NB4 (cell line): ENCODE data around the gene ADPRH.

Experiments
- DNase-seq: peaks from one replicate; pipeline ENCODE4 v3.0.0; 2010; ENCODE audit warnings: low read depth
- H3K4me3 ChIP-seq: one replicate; pipeline ENCODE4 v1.5.1; 2011; ENCODE audit warnings: mild to moderate bottlenecking, low read depth, low read length, moderate library complexity
- CTCF ChIP-seq: IDR thresholded peaks from one replicate; pipeline ENCODE4 v1.5.1; 2012; ENCODE audit warnings: low read depth, low read length
- MAX ChIP-seq: IDR thresholded peaks from 2 replicates; pipeline ENCODE4 v1.6.1; 2011; ENCODE audit warnings: low read depth, low read length
- MYC ChIP-seq: IDR thresholded peaks from 2 replicates; pipeline ENCODE4 v1.6.1; 2011; ENCODE audit warnings: low read depth, low read length
- POLR2A ChIP-seq: IDR thresholded peaks from 2 replicates; pipeline ENCODE4 v1.6.1; 2011; ENCODE audit warnings: mild to moderate bottlenecking; ENCODE audit not compliant: insufficient read length; ENCODE audit errors: extremely low read depth

ADPRH gene

GRCh38 chr3:119579366-119580066, at the start of gene ADPRH:
TSS of gene ADPRH (plus strand) at chr3:119579492. CDS start at chr3:119582170, 2,678 bp downstream.
- peak within 1 kb of the TSS; percentile 52 for H3K4me3 ChIP-seq
- peak; percentile 75 for DNase-seq
- no peak for TF ChIP-seq POLR2A
- TF ChIP-seq MYC = no peak
- no peak for TF ChIP-seq MAX
- TF ChIP-seq CTCF = no peak

- no peak for DNase-seq
- TF ChIP-seq POLR2A = no peak
- TF ChIP-seq MAX = no peak
- TF ChIP-seq MYC = no peak
- TF ChIP-seq CTCF = no peak
- no peak overlapping the region for H3K4me3 ChIP-seq
Measured at GRCh38 chr3:119529883-119530282, 49.4 kb upstream of the ADPRH start.

- H3K4me3 ChIP-seq = no peak overlapping the region
- TF ChIP-seq MAX (no peak), POLR2A (no peak), CTCF (no peak), MYC (no peak)
- DNase-seq = no peak
Measured at GRCh38 chr3:119530456-119530855, 48.8 kb upstream of the ADPRH start.

- no peak for TF ChIP-seq MAX
- TF ChIP-seq MYC = no peak
- TF ChIP-seq POLR2A = no peak
- no peak for TF ChIP-seq CTCF
- no peak overlapping the region for H3K4me3 ChIP-seq
- no peak for DNase-seq
Measured at GRCh38 chr3:119531151-119531550, 48.1 kb upstream of the ADPRH start.

- DNase-seq = no peak
- H3K4me3 ChIP-seq = no peak overlapping the region
- TF ChIP-seq MAX = no peak
- no peak for TF ChIP-seq CTCF
- no peak for TF ChIP-seq POLR2A
- no peak for TF ChIP-seq MYC
Measured at GRCh38 chr3:119534296-119534695, 45.0 kb upstream of the ADPRH start.

GRCh38 chr3:119536757-119537156, 42.5 kb upstream of the ADPRH start:
- TF ChIP-seq POLR2A (no peak), MYC (no peak), MAX (no peak), CTCF (no peak)
- no peak for DNase-seq
- H3K4me3 ChIP-seq = no peak overlapping the region
